ENCODE results near the gene SALL3. TPM values are rescaled to one million over a fixed set of nuclear protein-coding genes. Genes with fewer than 3 reads are reported as not detected.

The SALL3 gene
- total and polyA plus RNA-seq, 2 of the 8 experiments (the other 6 are each of a cell fraction or from before 2014, with no cell fraction given) = 10.5 to 46.4 TPM

DNA sequence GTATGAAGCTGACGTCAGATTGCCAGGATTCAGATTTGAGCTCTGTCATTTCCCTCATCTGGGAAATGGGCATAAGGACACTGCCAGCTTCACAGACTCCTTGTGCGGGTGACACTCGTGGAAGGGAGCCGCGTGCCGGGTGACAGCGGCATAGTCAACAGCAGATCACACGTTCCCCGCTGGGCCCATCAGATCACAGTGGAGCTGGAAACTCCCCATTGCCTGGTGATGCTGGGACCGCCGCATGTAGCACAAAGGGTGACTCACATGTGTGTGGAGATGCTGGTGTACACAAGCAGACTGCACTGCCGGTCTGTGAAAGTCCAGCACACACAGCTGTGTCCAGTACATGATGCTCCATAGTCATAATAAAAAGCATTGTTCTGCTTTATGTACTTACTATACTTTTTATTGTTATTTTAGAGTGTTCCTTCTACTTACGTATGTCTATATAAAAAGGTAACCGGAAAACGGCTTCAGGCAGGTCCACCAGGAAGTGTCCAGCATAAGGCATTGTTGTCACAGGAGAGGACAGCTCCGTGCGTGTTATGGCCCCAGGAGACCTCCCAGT lies 31.8 kb downstream of the SALL3 start (continued):
- TF ChIP-seq, protein P1, sequence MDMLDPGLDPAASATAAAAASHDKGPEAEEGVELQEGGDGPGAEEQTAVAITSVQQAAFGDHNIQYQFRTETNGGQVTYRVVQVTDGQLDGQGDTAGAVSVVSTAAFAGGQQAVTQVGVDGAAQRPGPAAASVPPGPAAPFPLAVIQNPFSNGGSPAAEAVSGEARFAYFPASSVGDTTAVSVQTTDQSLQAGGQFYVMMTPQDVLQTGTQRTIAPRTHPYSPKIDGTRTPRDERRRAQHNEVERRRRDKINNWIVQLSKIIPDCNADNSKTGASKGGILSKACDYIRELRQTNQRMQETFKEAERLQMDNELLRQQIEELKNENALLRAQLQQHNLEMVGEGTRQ (IDR thresholded peaks at IDR 0.05; ENCODE audit: low read length) = no peak

Data from H1 (cell line).